ENCODE data around the gene CACUL1.

DNA sequence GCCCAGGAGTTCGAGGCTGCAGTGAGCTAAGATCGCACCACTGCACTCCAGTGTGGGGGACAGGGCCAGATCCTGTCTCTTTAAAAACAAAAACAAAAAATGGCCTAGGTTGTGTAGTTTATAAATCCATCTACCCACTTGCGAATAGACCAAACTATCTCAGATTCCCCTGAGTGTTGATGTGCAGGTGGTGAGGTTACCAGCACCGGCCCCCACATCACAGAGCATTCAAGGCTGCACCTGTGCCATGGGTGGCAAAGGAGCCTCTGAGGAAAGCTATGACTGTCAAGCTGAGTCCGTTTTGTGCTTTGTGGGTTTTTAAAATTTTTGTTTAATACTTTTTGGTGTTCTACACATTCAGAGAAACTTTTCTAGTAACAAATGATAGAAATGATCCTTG, 30.8 kb upstream of the CACUL1 start:
- TF ChIP-seq TAF1 (IDR thresholded peaks at IDR 0.05; ENCODE audit: borderline replicate concordance, low read depth, low read length) (no peak), POLR2A (IDR thresholded peaks at IDR 0.05; ENCODE audit: low read depth, low read length) (no peak)

Data from GM12892 (cell line).